Loucy (cell line): ENCODE measurements around the gene BZW2.

Experiments used
- H2AFZ ChIP-seq: fragments of 200-600 bp; sonication (generic); 2 replicates; pipeline ENCODE4 v1.6.0; 2016; ENCODE audit warnings: antibody characterized with exemption, mild to moderate bottlenecking, low read length, moderate library complexity
- H3F3A ChIP-seq: fragments of 200-600 bp; 2 replicates; pipeline ENCODE4 v1.6.0; 2016; ENCODE audit warnings: antibody characterized with exemption, low read depth, mild to moderate bottlenecking
- H3K27me3 ChIP-seq: fragments of 200-600 bp; sonication (generic); 2 replicates; pipeline ENCODE4 v1.6.1; 2014; ENCODE audit warnings: low read length, mild to moderate bottlenecking; ENCODE audit not compliant: insufficient read depth, poor library complexity, severe bottlenecking
- H3K36me3 ChIP-seq: fragments of 200-600 bp; sonication (generic); 2 replicates; pipeline ENCODE4 v1.6.1; 2016; ENCODE audit warnings: low read length; ENCODE audit not compliant: insufficient read depth
- H3K4me1 ChIP-seq: fragments of 200-600 bp; sonication (generic); 2 replicates; pipeline ENCODE4 v1.5.1; 2014; ENCODE audit warnings: low read length, mild to moderate bottlenecking; ENCODE audit not compliant: insufficient read depth, poor library complexity, severe bottlenecking
- H3K4me2 ChIP-seq: fragments of 200-600 bp; sonication (generic); 2 replicates; pipeline ENCODE4 v1.6.0; 2014; ENCODE audit warnings: antibody characterized with exemption, low read length, low read depth, mild to moderate bottlenecking; ENCODE audit not compliant: poor library complexity, severe bottlenecking
- H3K4me3 ChIP-seq: fragments of 200-600 bp; sonication (generic); 2 replicates; pipeline ENCODE4 v1.5.1; 2014; ENCODE audit warnings: low read length, mild to moderate bottlenecking, mixed read lengths; ENCODE audit not compliant: poor library complexity, severe bottlenecking
- H3K79me2 ChIP-seq: fragments of 200-600 bp; sonication (generic); 2 replicates; pipeline ENCODE4 v1.6.1; 2014; ENCODE audit warnings: low read length; ENCODE audit not compliant: insufficient read depth
- H3K9ac ChIP-seq: fragments of 200-600 bp; sonication (generic); 2 replicates; pipeline ENCODE4 v1.6.0; 2014; ENCODE audit warnings: mild to moderate bottlenecking, low read depth, low read length, moderate library complexity; ENCODE audit not compliant: poor library complexity, severe bottlenecking
- H3K9me2 ChIP-seq: fragments of 200-600 bp; sonication (generic); replicated peaks from 2 replicates; pipeline ENCODE4 v1.6.1; 2016; ENCODE audit warnings: low read depth, low read length, mixed read lengths
- H3K9me3 ChIP-seq: fragments of 200-600 bp; sonication (generic); 2 replicates; pipeline ENCODE4 v1.6.1; 2014; ENCODE audit warnings: mild to moderate bottlenecking, antibody characterized with exemption, low read length, low read depth; ENCODE audit not compliant: insufficient read depth
- H4K20me1 ChIP-seq: fragments of 200-600 bp; sonication (generic); 2 replicates; pipeline ENCODE4 v1.6.0; 2014; ENCODE audit warnings: antibody characterized with exemption, low read length, mild to moderate bottlenecking; ENCODE audit not compliant: insufficient read depth, poor library complexity, severe bottlenecking
- CTCF ChIP-seq: fragments of 200-600 bp; sonication (generic); conservative IDR thresholded peaks from 2 replicates; pipeline ENCODE4 v1.5.1; 2014; ENCODE audit warnings: mild to moderate bottlenecking, antibody characterized with exemption, low read length
- EZH2phosphoT487 ChIP-seq: fragments of 200-600 bp; IDR thresholded peaks from 2 replicates; pipeline ENCODE4 v1.6.1; 2018; ENCODE audit warnings: antibody characterized with exemption, mild to moderate bottlenecking, moderate library complexity, borderline replicate concordance

Gene BZW2

GRCh38 chr7:16636555-16637101 is 9.4 kb upstream of the BZW2 start:
- Histone ChIP-seq H3K4me3 (no peak overlapping the region), H3K79me2 (peaks cover 16% of the 10 kb centered on the region; the same call in 1 of the 2 replicates), H3K36me3 (0 out of 2 replicates have a peak, but pooled peaks cover 6% of the 10 kb centered on the region), H2AFZ (no peak overlapping the region), H3K9me3 (no peaks in the 10 kb centered on the region), H3K9me2 (no peaks in the 10 kb centered on the region), H3K4me1 (peaks cover 13% of the 10 kb centered on the region), H3K4me2 (no peak overlapping the region), H4K20me1 (no peaks in the 10 kb centered on the region), H3F3A (no peaks in the 10 kb centered on the region), H3K9ac (no peak overlapping the region), H3K27me3 (no peaks in the 10 kb centered on the region)
- no peak for TF ChIP-seq CTCF
- no peak for TF ChIP-seq EZH2phosphoT487

- Histone ChIP-seq H3K4me2 (no peak overlapping the region), H2AFZ (no peak overlapping the region), H3K9me2 (no peaks in the 10 kb centered on the region), H3F3A (no peaks in the 10 kb centered on the region), H4K20me1 (peaks cover under 1% of the 10 kb centered on the region), H3K9me3 (no peaks in the 10 kb centered on the region), H3K79me2 (peaks cover 21% of the 10 kb centered on the region; the same call in 1 of the 2 replicates), H3K9ac (no peak overlapping the region), H3K27me3 (no peaks in the 10 kb centered on the region), H3K4me3 (no peak overlapping the region), H3K36me3 (0 out of 2 replicates have a peak, but pooled peaks cover 6% of the 10 kb centered on the region), H3K4me1 (peaks cover 20% of the 10 kb centered on the region)
- TF ChIP-seq CTCF, result no peak
- TF ChIP-seq EZH2phosphoT487, result no peak
Observed at GRCh38 chr7:16637379-16637778, 8.6 kb upstream of the BZW2 start.

DNA sequence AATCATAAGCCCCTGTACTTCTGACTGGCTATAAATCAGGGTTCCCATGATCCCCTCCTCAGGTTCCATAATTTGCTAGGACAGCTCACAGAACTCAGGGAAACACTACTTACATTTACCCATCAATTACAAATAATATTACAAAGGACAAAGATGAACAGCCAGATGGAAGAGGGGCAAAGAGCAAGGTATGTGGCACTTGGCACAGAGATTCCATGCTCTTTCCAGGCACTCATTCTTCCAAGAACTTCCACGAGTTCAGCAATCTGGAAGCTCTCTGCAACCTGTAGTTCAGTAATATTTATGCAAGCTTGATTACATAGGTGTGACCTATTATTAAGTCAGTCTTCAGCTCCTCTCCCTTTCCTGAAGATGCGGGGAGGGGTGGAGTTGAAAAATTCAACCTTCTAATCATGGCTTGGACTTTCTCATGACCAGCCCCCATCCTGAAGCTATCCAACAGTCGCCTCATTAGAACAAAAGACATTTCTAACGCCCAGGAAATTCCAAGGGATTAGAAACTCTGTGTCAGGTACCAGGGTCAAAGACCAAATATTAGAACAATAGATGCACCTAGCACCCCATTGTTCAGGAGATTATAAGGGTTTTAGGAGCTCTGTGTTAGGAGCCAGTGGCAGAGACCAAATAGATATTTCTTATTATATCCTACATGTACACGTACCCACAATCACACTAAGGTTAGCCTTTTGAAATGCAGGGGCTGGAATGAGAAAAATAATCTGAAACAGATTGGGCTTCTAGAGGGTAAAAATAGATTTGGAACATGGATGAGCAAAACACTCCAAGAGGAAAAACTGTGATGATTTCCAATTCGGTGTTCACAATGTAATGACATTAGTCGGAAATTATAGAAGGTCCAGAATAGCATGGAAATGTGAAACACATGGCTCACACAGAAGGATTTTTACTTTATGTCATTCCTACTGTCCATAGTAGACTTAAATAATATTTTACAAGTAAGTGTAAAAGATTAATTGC is 7.4 kb upstream of the BZW2 start:
- Histone ChIP-seq H3K9me2 (no peaks in the 10 kb centered on the region), H3K9ac (no peak overlapping the region), H3K4me2 (no peak overlapping the region), H3K36me3 (0 out of 2 replicates have a peak, but pooled peaks cover 6% of the 10 kb centered on the region), H3K4me3 (no peak overlapping the region), H3K27me3 (no peaks in the 10 kb centered on the region), H4K20me1 (peaks cover 11% of the 10 kb centered on the region), H3K4me1 (peaks cover 32% of the 10 kb centered on the region), H2AFZ (no peak overlapping the region), H3F3A (no peaks in the 10 kb centered on the region), H3K9me3 (no peaks in the 10 kb centered on the region), H3K79me2 (peaks cover 33% of the 10 kb centered on the region; the same call in 1 of the 2 replicates)
- no peak for TF ChIP-seq EZH2phosphoT487
- TF ChIP-seq CTCF, result no peak
